ENCODE results near the gene CISD1.
A peak's percentile ranks its signal among the peaks of the same experiment; 100 is the strongest.
"Not testable (repeated sequence)": the region's sequence is repeated elsewhere in the genome, so short reads cannot be mapped to it uniquely, and the experiment has no call there.

The CISD1 gene

GRCh38 chr10:58268946-58269781 is at the start of gene CISD1:
CISD1 (plus strand) TSS chr10:58269162; CDS start chr10:58269274, 112 bp downstream.
- peaks cover 68% of the 10 kb centered on the region for H3K79me2 ChIP-seq (ENCODE audit: control insufficient read depth, insufficient read depth, low read length, unreplicated experiment)
- H3K27me3 ChIP-seq (ENCODE audit: insufficient read depth, low read length), result no peaks in the 10 kb centered on the region
- peak within 1 kb of the TSS; percentile 86 for H3K27ac ChIP-seq (ENCODE audit: low read depth, low read length)
- H2AFZ ChIP-seq (ENCODE audit: low read length, unreplicated experiment), result peak within 1 kb of the TSS; percentile 85
- no peaks in the 10 kb centered on the region for H3K36me3 ChIP-seq (ENCODE audit: insufficient read depth, low read length)
- peaks cover 30% of the 10 kb centered on the region for H3K4me1 ChIP-seq (ENCODE audit: control insufficient read depth, insufficient read depth, low read length, unreplicated experiment)
- peak within 1 kb of the TSS; percentile 90 for H3K4me3 ChIP-seq (ENCODE audit: low read depth, low read length)

GRCh38 chr10:58219875-58220274 is 49.1 kb upstream of the CISD1 start:
- Histone ChIP-seq H3K27ac (ENCODE audit: low read depth, low read length) (no peak overlapping the region), H3K4me1 (ENCODE audit: control insufficient read depth, insufficient read depth, low read length, unreplicated experiment) (peaks cover 15% of the 10 kb centered on the region), H3K27me3 (ENCODE audit: insufficient read depth, low read length) (no peaks in the 10 kb centered on the region), H2AFZ (ENCODE audit: low read length, unreplicated experiment) (no peak overlapping the region), H3K79me2 (ENCODE audit: control insufficient read depth, insufficient read depth, low read length, unreplicated experiment) (no peaks in the 10 kb centered on the region), H3K36me3 (ENCODE audit: insufficient read depth, low read length) (0 out of 2 replicates have a peak, but pooled peaks cover 3% of the 10 kb centered on the region), H3K4me3 (ENCODE audit: low read depth, low read length) (no peak overlapping the region)

- Histone ChIP-seq H3K36me3 (ENCODE audit: insufficient read depth, low read length) (peaks cover 3% of the 10 kb centered on the region; the same call in 1 of the 2 replicates), H3K79me2 (ENCODE audit: control insufficient read depth, insufficient read depth, low read length, unreplicated experiment) (no peaks in the 10 kb centered on the region), H3K27ac (ENCODE audit: low read depth, low read length) (no peak overlapping the region), H3K4me3 (ENCODE audit: low read depth, low read length) (no peak overlapping the region), H2AFZ (ENCODE audit: low read length, unreplicated experiment) (no peak overlapping the region), H3K4me1 (ENCODE audit: control insufficient read depth, insufficient read depth, low read length, unreplicated experiment) (peaks cover 15% of the 10 kb centered on the region), H3K27me3 (ENCODE audit: insufficient read depth, low read length) (no peaks in the 10 kb centered on the region)
Measured at GRCh38 chr10:58220769-58221451, 48.1 kb upstream of the CISD1 start.

- Histone ChIP-seq H3K79me2 (ENCODE audit: control insufficient read depth, insufficient read depth, low read length, unreplicated experiment) (no peaks in the 10 kb centered on the region), H2AFZ (ENCODE audit: low read length, unreplicated experiment) (no peak overlapping the region), H3K4me3 (ENCODE audit: low read depth, low read length) (no peak overlapping the region), H3K27me3 (ENCODE audit: insufficient read depth, low read length) (no peaks in the 10 kb centered on the region), H3K36me3 (ENCODE audit: insufficient read depth, low read length) (peaks cover 7% of the 10 kb centered on the region; the same call in 1 of the 2 replicates), H3K4me1 (ENCODE audit: control insufficient read depth, insufficient read depth, low read length, unreplicated experiment) (no peaks in the 10 kb centered on the region), H3K27ac (ENCODE audit: low read depth, low read length) (no peak overlapping the region)
Measured at GRCh38 chr10:58225654-58226053, 43.3 kb upstream of the CISD1 start.

GRCh38 chr10:58229856-58230255 is 39.1 kb upstream of the CISD1 start:
- not testable (repeated sequence) for H2AFZ ChIP-seq (ENCODE audit: low read length, unreplicated experiment); H3K36me3 ChIP-seq (ENCODE audit: insufficient read depth, low read length); H3K4me3 ChIP-seq (ENCODE audit: low read depth, low read length); H3K27ac ChIP-seq (ENCODE audit: low read depth, low read length); H3K27me3 ChIP-seq (ENCODE audit: insufficient read depth, low read length); H3K4me1 ChIP-seq (ENCODE audit: control insufficient read depth, insufficient read depth, low read length, unreplicated experiment); H3K79me2 ChIP-seq (ENCODE audit: control insufficient read depth, insufficient read depth, low read length, unreplicated experiment)

- Histone ChIP-seq H3K4me1 (ENCODE audit: control insufficient read depth, insufficient read depth, low read length, unreplicated experiment) (peaks cover 50% of the 10 kb centered on the region), H3K36me3 (ENCODE audit: insufficient read depth, low read length) (no peaks in the 10 kb centered on the region), H2AFZ (ENCODE audit: low read length, unreplicated experiment) (no peak overlapping the region)
Measured at GRCh38 chr10:58237014-58237834, 31.7 kb upstream of the CISD1 start.

GRCh38 chr10:58239561-58240169 is 29.3 kb upstream of the CISD1 start:
- Histone ChIP-seq H3K79me2 (ENCODE audit: control insufficient read depth, insufficient read depth, low read length, unreplicated experiment) (peaks cover 30% of the 10 kb centered on the region), H3K4me3 (ENCODE audit: low read depth, low read length) (peak overlapping the region; percentile 34), H3K36me3 (ENCODE audit: insufficient read depth, low read length) (no peaks in the 10 kb centered on the region; the same call in 1 of the 2 replicates), H3K4me1 (ENCODE audit: control insufficient read depth, insufficient read depth, low read length, unreplicated experiment) (peaks cover 50% of the 10 kb centered on the region), H3K27me3 (ENCODE audit: insufficient read depth, low read length) (no peaks in the 10 kb centered on the region), H2AFZ (ENCODE audit: low read length, unreplicated experiment) (no peak overlapping the region), H3K27ac (ENCODE audit: low read depth, low read length) (peak overlapping the region; percentile 87)

More at GRCh38 chr10:58237014-58237834, 31.7 kb upstream of the CISD1 start:
- Histone ChIP-seq H3K27ac (ENCODE audit: low read depth, low read length) (peak overlapping the region; percentile 87), H3K27me3 (ENCODE audit: insufficient read depth, low read length) (no peaks in the 10 kb centered on the region), H3K4me3 (ENCODE audit: low read depth, low read length) (peak overlapping the region; percentile 26; the same call in 1 of the 2 replicates), H3K79me2 (ENCODE audit: control insufficient read depth, insufficient read depth, low read length, unreplicated experiment) (peaks cover 30% of the 10 kb centered on the region)

GRCh38 chr10:58240531-58240930 is 28.4 kb upstream of the CISD1 start:
- Histone ChIP-seq H3K79me2 (ENCODE audit: control insufficient read depth, insufficient read depth, low read length, unreplicated experiment) (peaks cover 34% of the 10 kb centered on the region), H3K27me3 (ENCODE audit: insufficient read depth, low read length) (no peaks in the 10 kb centered on the region), H2AFZ (ENCODE audit: low read length, unreplicated experiment) (peak overlapping the region; percentile 2), H3K27ac (ENCODE audit: low read depth, low read length) (peak overlapping the region; percentile 87), H3K4me1 (ENCODE audit: control insufficient read depth, insufficient read depth, low read length, unreplicated experiment) (peaks cover 50% of the 10 kb centered on the region), H3K36me3 (ENCODE audit: insufficient read depth, low read length) (no peaks in the 10 kb centered on the region; the same call in 1 of the 2 replicates), H3K4me3 (ENCODE audit: low read depth, low read length) (no peak overlapping the region; the same call in 1 of the 2 replicates)

- peaks cover 34% of the 10 kb centered on the region for H3K79me2 ChIP-seq (ENCODE audit: control insufficient read depth, insufficient read depth, low read length, unreplicated experiment)
- H3K27me3 ChIP-seq (ENCODE audit: insufficient read depth, low read length), result no peaks in the 10 kb centered on the region
- peak overlapping the region; percentile 87 for H3K27ac ChIP-seq (ENCODE audit: low read depth, low read length)
- H3K4me3 ChIP-seq (ENCODE audit: low read depth, low read length), result no peak overlapping the region; the same call in 1 of the 2 replicates
- H2AFZ ChIP-seq (ENCODE audit: low read length, unreplicated experiment), result no peak overlapping the region
- peaks cover 50% of the 10 kb centered on the region for H3K4me1 ChIP-seq (ENCODE audit: control insufficient read depth, insufficient read depth, low read length, unreplicated experiment)
- no peaks in the 10 kb centered on the region; the same call in 1 of the 2 replicates for H3K36me3 ChIP-seq (ENCODE audit: insufficient read depth, low read length)
Measured at GRCh38 chr10:58241346-58241745, 27.6 kb upstream of the CISD1 start.

- Histone ChIP-seq H3K4me1 (ENCODE audit: control insufficient read depth, insufficient read depth, low read length, unreplicated experiment) (peaks cover 35% of the 10 kb centered on the region), H3K27ac (ENCODE audit: low read depth, low read length) (no peak overlapping the region), H2AFZ (ENCODE audit: low read length, unreplicated experiment) (no peak overlapping the region), H3K36me3 (ENCODE audit: insufficient read depth, low read length) (no peaks in the 10 kb centered on the region; the same call in 1 of the 2 replicates), H3K27me3 (ENCODE audit: insufficient read depth, low read length) (no peaks in the 10 kb centered on the region), H3K79me2 (ENCODE audit: control insufficient read depth, insufficient read depth, low read length, unreplicated experiment) (peaks cover 29% of the 10 kb centered on the region), H3K4me3 (ENCODE audit: low read depth, low read length) (no peak overlapping the region)
Measured at GRCh38 chr10:58243269-58243668, 25.7 kb upstream of the CISD1 start.

All from ACC112 (cell line).